Measurements from ENCODE around the gene EVI5.

GRCh38 chr1:92536980-92537884 lies 247.7 kb downstream of the EVI5 start:
- no peak for TF ChIP-seq CTCF (IDR thresholded peaks at IDR 0.05; ENCODE audit: borderline replicate concordance, extremely low read depth, low read length, poor library complexity, severe bottlenecking)
- TF ChIP-seq EZH2 (IDR thresholded peaks at IDR 0.05; ENCODE audit: borderline replicate concordance, low read depth, low read length, severe bottlenecking), result no peak

All from DND-41 (cell line).